Stimulated activated CD4-positive, alpha-beta T cell treated with anti-CD3 and anti-CD28 coated beads, Interleukin-2, amount 100 ng/mL, for 4 hours (primary cell): ENCODE data around the gene FITM1.

ENCODE experiments used
- DNase-seq: peaks from one replicate; pipeline ENCODE4 v3.0.0-alpha.2; 2020; ENCODE audit warnings: low read depth

Gene FITM1

DNA sequence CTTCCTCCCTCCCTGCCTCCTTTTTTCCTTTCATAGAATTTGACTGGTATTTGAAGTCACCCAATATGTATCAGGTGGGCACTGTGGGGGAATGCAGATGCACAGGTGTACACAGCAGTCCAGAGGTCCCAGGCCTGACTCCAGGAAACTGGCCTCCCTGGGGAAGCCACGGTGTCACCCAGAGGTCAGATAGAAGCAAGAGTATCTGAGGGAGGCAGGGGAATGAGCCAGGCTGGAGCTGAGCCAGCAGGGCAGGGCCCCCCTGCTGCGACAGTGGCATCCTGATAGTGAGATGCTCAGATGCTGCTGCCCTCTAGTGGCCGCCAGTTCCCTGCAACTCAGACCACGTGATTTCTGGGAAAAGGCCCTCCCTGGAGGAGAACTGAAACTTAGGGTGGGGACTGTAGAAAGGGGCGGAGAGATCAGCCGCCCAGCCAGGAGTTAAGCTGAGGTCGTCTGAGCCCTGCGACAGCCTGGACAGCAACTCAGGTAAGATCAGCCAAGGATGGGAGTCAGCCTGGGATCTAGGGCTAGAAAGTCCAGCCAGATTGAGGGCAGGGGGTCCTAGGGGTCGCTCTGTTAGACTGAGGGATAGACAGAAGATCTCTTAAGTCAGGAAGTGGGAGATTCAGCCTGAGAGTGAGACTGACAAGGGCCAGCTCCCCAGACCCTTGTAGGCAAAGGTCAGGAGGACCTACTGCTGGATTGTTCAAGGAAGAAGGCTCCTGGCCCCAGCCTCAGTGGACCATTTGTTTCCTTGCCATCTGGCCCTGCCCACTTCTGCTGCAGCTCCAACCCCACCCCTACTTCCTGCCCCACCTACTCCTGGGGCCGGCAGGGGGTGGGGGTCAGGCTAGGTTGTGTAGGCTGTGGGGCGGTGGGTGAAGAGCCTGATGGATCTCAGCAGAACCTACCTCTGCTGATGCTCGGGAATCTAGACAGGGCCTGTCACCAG lies 30.7 kb downstream of the FITM1 start, which contains the start of gene IRF9:
TSS of gene IRF9 (plus strand) at position 416 of the 955 bp plus-strand sequence. CDS start 880 bp downstream, outside the sequence.
- peak; percentile 95 for DNase-seq

- no peak for DNase-seq
Measured at GRCh38 chr14:24162093-24162492, 31.6 kb downstream of the FITM1 start.

DNA sequence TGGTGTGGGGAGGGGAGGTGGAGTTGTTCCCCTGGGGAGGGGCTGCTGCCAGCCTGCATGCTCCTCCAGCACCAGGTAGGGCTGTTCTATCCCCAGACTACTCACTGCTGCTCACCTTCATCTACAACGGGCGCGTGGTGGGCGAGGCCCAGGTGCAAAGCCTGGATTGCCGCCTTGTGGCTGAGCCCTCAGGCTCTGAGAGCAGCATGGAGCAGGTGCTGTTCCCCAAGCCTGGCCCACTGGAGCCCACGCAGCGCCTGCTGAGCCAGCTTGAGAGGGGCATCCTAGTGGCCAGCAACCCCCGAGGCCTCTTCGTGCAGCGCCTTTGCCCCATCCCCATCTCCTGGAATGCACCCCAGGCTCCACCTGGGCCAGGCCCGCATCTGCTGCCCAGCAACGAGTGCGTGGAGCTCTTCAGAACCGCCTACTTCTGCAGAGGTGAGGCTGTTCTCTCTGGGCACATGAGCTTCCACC lies 34.1 kb downstream of the FITM1 start:
- no peak for DNase-seq

- no peak for DNase-seq
Measured at GRCh38 chr14:24165785-24166184, 35.3 kb downstream of the FITM1 start.

GRCh38 chr14:24167469-24168114 lies 37.1 kb downstream of the FITM1 start:
- DNase-seq = no peak

- DNase-seq = peak; percentile 33
Measured at GRCh38 chr14:24171422-24172260, 41.2 kb downstream of the FITM1 start, which contains the start of gene REC8. Gene REC8, plus strand, starts transcription at chr14:24172080. Its CDS starts 473 bp downstream, at chr14:24172553.

- DNase-seq = no peak
Measured at GRCh38 chr14:24172261-24172860, 41.9 kb downstream of the FITM1 start.

DNA sequence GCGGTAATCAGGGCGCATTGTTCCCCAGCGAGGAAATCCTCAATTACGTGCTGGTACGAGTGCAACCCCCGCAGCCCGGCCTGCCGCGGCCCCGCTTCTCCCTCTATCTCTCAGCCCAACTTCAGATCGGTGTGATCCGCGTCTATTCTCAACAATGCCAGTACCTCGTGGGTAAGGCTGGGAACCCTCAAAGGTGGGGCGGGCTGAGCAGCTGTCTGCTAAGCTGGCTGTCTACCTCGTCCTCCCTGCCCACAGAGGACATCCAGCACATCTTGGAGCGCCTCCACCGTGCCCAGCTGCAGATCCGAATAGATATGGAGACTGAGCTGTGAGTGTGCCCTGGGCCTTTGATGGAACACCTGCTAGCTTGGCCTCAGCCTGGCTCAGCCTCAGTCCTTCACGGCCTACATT lies 42.4 kb downstream of the FITM1 start:
- no peak for DNase-seq

- DNase-seq = no peak
Measured at GRCh38 chr14:24176599-24176998, 46.1 kb downstream of the FITM1 start.

DNA sequence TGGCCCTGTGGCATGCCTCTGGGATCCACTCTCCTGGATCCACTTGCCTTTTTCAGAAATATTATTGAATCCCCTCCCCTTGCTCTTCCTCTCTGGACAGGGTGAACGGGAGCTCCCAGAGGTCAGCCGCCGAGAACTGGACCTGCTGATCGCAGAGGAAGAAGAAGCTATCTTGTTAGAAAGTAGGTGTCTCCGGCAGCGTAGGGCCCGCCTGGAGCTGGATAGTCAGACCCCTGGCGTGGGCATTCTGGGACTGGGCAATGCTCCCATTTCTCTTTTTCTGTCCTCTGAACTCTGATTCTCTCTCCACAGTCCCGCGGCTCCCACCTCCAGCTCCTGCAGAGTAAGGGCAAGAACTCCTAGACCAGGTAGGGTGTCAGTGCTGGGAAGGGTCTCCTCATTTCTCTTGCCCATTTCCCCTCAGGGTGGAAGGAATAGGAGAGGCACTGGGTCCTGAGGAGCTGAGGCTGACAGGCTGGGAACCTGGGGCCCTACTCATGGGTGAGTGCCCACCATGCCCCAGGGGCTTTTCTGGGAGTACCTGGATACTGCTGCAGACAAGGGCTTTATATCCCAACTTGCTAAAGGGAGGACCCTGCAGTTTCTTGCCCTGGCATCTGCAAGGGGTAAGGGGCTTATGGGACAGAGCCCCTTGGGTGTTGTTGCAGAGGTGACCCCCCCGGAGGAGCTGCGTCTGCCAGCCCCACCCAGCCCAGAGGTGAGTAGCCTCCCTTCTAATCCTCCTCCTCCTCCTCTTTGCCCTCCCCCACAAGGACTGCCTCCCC lies 46.8 kb downstream of the FITM1 start:
- no peak for DNase-seq

DNA sequence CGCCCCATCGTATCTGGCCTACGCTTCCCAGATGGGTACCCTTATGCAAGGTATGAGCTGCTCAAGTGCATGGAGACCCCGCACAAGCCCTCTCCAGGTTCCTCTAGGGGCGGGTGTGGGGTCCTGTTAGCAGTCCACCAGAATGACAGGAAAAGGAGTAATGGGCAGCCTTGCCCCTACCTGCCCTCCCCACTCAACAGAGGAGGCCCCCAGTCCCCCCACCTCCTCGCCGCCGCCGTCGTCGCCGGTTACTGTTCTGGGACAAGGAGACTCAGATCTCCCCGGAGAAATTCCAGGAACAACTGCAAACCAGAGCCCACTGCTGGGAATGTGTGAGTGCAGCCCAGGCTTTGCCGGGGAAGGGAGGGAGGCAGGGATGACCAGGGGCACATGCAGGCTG lies 47.4 kb downstream of the FITM1 start:
- DNase-seq = no peak

DNA sequence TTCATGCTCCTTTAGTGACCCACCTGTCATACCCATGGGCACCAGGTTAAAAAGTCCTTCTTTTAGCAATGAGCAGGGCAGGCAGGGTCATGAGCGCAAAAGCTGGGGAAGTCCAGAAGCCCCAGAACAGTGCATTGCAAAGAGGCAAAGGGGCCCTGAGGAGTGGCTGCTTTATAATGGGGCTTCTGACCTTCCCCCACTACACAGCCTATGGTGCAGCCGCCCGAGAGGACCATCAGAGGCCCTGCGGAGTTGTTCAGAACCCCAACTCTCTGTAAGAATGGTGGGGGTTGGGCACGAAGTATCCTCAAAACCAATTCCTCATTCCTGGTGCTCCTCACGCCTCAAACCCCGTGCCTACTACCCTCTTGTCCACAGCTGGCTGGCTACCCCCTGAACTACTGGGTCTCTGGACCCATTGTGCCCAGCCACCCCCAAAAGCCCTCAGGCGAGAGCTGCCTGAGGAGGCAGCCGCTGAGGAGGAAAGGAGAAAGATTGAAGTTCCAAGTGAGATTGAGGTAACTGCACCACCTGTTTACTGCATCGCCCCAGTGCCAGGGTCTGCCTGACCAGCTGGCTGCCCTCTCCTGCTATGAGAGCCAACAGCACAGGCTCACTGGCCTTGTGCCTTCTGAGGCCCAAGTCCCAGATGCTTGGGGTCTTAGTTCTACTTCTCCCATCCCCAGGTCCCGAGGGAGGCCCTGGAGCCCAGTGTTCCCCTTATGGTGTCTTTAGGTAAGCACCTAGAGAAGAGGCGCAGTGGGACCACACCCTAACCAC lies 48.1 kb downstream of the FITM1 start:
- no peak for DNase-seq

DNA sequence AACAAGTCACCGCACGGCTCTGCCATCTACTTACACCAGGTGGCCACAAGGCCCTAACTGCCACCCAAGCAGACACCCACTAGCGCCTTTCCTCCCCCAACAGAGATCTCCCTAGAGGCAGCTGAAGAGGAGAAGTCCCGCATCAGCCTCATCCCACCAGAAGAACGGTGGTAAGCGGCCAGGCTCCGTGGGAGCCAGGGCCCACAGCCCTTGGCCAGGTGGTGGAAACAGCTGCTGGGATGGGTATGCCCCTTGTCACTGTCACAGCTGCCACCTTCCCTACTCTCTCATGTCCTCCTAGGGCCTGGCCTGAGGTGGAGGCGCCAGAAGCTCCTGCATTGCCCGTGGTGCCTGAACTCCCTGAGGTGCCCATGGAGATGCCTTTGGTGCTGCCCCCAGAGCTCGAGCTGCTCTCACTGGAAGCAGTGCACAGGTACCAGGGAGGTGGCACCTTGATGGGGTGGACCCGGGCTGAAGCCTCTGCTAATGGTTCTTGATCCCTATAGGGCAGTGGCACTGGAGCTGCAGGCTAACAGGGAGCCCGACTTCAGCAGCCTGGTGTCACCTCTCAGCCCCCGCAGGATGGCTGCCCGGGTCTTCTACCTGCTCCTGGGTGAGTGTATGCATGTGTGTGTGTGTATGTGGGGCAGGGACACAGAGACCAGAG lies 49.0 kb downstream of the FITM1 start:
- DNase-seq = no peak

GRCh38 chr14:24179961-24180796 lies 49.7 kb downstream of the FITM1 start:
- no peak for DNase-seq

- no peak for DNase-seq
Measured at GRCh38 chr14:24181371-24182077, 51.1 kb downstream of the FITM1 start.
